Activated gamma-delta T cell (primary cell): ENCODE results near the gene DCTN1.

Experiments
- DNase-seq: peaks from one replicate; lab custom pipeline; 2025; lab: John Stamatoyannopoulos, UW

Gene DCTN1

DNA sequence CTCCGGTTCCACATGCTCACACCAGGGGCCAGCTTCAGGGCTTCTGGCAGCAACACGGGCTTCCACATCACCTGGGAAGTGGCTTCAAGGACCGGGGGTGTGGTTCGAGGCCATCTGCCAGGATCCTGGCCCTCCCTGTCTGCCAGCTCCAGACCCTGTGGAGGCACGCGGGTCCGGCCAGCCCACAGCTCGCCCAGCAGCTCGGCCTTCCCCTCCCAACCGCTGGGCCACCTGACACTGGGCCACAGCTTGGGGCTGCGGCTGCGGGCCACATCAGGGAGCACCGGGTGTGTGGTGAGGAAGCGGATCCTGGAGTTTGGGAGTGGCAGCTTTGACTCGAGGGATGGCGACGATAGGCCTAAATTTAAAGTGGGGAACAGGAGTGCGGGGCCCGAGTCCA, 34.3 kb upstream of the DCTN1 start:
- no peak for DNase-seq

- no peak for DNase-seq
These were observed 33.0 kb upstream of the DCTN1 start for GRCh38 chr2:74413001-74413698.

GRCh38 chr2:74407682-74408081, 27.6 kb upstream of the DCTN1 start:
- DNase-seq, result no peak

GRCh38 chr2:74406035-74406434, 25.9 kb upstream of the DCTN1 start:
- DNase-seq, result no peak

GRCh38 chr2:74401891-74402290, 21.8 kb upstream of the DCTN1 start:
- no peak for DNase-seq

GRCh38 chr2:74399785-74400184, 19.7 kb upstream of the DCTN1 start:
- no peak for DNase-seq

DNA sequence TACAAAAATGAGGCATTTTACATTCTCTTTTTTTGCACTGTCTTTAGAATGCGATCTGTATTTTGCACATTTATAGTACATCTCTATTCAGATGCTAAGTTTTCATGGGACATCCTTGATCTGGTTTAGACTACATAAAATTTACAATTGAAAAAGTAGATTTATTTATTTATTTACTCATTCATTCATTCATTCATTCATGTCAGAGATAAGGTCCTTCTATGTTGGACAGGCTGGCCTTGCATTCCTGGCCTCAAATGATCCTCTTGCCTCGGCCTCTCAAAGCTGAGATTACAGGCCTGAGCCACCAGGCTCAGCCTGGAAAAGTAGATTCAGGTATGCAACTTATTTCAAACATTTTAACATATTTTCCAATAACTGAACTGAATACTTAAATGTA, 16.0 kb upstream of the DCTN1 start:
- no peak for DNase-seq

DNA sequence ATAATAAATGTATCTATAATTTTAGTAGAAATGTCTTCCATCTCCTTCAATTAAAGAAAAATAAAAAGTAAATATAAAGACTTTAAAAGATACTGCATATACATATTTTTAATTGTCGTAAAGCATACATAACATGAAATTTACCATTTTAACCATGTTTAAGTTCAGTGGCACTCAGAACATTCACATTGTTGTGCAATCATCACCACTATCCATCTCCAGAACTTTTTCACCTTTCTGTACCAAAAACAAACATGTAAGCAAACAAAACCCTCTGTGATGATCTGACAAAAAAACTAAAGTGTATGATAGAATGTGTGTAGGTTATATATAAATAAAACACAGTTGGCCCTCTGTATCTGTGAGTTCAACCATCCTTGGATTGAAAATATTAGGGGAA, 13.4 kb upstream of the DCTN1 start:
- no peak for DNase-seq

GRCh38 chr2:74392449-74392743, 12.3 kb upstream of the DCTN1 start:
- no peak for DNase-seq

DNA sequence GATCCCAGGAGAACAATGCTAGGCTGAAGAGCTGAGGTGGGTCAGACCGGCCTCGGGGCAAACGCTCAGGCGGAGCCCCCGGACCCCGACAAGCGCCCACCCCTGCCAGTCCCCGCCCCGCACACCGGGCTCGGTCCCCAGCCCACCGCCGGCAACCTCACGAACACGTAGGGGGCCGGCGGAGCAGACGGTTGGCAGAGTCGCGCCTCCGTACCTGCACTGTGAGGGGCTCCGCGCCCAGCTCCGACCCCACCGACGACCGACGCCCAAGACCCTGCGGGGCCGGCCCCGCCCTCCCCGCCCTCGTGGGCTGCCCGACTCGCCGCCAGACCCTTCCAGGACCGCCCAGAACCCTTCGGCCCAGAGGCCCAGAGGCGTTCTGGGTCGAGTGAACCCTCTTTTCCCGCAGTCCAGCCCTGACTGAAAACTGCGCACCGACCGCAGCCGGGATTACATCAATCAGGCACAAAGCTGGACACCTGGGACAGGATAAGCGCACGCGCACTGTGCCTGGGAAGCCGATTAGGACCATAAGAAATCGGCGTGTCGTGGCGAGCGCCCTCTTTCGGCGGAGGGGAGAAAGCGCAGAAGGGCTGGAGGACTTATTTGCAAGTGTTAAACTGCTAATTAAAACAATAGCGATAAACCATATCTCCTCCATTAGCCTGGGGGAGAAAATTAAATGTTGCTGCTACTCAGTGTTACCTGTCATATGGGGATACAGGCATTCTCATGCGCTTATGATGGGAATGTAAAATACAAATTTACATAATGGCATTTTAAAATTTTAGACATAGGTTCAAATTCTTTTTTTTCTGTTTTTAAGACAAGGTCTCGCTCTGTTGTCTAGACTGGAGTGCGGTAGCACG, 11.7 kb upstream of the DCTN1 start:
- DNase-seq, result peak; percentile 72

DNA sequence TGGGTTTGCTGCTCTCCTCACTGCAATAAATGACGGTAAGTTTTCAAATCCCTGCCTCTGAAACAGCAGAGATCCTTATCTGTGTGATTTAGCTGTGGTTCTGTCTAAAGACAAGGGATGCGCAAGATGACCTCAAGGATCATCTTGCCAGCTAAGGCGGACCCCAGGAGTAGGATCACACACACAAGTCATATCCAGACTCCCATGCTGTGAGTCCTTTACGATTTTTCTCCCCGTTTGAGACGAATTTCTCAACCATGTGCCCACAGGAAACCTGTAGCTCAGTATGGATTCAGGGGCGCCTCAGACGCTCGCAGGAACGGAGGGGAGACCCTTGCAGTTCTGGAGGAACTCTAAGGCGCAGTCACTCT, 11.1 kb upstream of the DCTN1 start:
- no peak for DNase-seq

- DNase-seq, result no peak
These were observed 10.5 kb upstream of the DCTN1 start for GRCh38 chr2:74390606-74391005.

DNA sequence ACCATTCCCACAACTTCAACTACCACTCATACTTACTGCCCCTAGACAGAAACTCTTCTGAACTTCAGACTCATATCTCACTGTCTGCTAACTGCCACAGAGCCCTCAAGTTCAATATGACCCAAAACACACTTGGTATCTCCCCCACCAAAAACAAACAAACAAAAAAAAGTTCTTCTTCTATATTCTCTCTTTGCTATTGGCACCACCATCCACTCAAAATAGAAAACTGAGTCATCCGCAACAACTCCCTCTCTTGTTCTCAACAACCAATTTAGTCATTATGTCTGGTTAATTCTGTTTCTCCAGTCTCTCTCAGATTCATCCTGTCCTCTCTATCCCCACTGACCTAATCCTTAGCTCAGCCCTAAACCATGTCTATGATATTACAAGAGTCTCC, 7.2 kb upstream of the DCTN1 start:
- DNase-seq, result no peak

- DNase-seq, result no peak
These were observed 5.3 kb upstream of the DCTN1 start for GRCh38 chr2:74385396-74385795.

DNA sequence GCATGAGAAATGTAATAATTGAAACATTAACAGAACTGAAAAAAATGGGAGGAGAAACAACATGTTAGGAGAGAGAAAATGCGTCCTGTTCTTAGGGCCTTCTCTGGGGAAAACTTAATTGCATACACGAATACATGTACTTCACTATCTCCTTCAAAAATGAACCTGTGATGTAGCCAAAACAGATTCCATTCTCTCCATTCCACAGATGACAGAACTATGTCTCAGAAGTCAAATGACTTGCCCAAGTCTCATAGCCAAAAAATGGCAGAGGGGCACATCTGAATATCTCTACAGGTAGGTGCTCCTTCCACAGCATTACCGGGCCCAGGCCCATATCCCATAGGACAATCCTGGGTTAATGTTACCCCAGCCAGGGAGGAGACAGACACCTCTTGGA, 3.9 kb upstream of the DCTN1 start:
- no peak for DNase-seq

GRCh38 chr2:74383254-74383653, 3.1 kb upstream of the DCTN1 start:
- DNase-seq, result no peak

- DNase-seq, result no peak
These were observed 1.6 kb upstream of the DCTN1 start for GRCh38 chr2:74381751-74382150.

DNA sequence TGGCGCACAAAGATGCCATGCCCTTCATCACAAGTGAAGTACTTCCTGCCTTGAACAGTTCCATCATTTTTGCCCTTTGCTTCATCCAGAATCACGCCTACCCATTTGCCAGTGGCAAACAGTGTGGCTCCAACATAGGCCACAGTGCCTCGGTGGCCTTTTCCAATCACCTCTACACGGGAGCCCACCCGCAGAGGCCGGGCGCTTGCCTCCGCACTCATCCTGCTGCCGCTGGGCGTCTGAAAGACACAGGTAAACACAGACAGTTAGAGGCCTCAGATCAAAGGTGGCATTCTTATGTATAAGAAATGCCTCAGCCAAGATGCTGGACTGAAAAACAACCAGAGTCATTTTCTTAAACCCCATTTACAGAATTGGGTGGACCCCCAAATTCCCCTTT, 2.1 kb downstream of the DCTN1 start:
- DNase-seq, result no peak

- DNase-seq, result no peak
These were observed 4.3 kb downstream of the DCTN1 start for GRCh38 chr2:74375838-74376237.

- no peak for DNase-seq
These were observed 5.5 kb downstream of the DCTN1 start for GRCh38 chr2:74374509-74375205.

DNA sequence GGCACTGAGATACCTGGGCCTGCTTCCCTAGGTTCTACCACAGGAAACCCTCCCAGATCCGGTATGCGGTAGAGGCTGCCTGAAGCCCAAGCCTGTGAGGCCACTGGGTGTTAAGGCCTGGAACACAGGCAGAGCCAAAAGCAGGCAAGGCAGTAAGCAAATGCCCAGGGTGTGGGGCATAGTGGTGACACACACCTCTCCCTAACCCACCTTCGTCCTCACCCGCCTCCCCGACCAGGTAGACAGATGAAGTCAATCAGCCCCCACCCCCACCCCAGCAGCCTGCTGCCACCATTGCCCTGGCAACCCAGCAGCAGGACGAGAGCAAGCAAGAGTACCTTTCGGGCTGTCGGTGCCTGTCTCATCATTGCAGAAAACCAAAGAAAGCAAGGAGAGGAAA, 6.1 kb downstream of the DCTN1 start:
- DNase-seq, result no peak

- DNase-seq, result no peak
These were observed 6.9 kb downstream of the DCTN1 start for GRCh38 chr2:74373221-74373676.

DNA sequence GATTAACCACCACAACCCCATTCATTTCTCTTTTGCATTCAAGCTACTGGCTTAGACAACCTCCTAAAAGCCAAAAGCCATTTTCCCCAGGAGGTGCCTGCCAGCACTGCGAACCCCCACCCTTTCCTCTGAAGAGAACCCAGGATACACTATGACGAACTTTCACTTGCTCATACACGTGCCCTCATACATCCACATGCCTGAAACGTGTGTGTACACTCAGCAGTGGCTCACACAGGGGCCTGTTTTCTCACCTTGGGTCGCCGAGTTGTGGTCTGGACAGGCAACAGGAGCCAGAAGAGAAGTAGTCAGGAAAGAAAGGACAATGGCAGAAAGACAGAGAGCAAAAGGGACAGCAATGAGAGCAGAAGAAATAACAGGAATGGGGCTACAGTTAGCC, 7.4 kb downstream of the DCTN1 start:
- DNase-seq, result no peak
